OCI-LY1 (cell line): ENCODE measurements around the gene CUEDC1.

Experiments
- EZH2 ChIP-seq: fragments of 200-600 bp; sonication (generic), shearing (Covaris generic); IDR thresholded peaks from 2 replicates; pipeline ENCODE4 v1.8.0; 2017; ENCODE audit warnings: borderline replicate concordance, mixed run types, mild to moderate bottlenecking, antibody characterized with exemption, low read length, moderate library complexity, mixed read lengths
- TF ChIP-seq, protein P1 (sequence below): fragments of 200-600 bp; sonication (generic), shearing (Covaris generic); IDR thresholded peaks from 2 replicates; pipeline ENCODE4 v1.5.1; 2017; ENCODE audit warnings: mild to moderate bottlenecking, antibody characterized with exemption, low read length, moderate library complexity, mixed read lengths

DNA sequence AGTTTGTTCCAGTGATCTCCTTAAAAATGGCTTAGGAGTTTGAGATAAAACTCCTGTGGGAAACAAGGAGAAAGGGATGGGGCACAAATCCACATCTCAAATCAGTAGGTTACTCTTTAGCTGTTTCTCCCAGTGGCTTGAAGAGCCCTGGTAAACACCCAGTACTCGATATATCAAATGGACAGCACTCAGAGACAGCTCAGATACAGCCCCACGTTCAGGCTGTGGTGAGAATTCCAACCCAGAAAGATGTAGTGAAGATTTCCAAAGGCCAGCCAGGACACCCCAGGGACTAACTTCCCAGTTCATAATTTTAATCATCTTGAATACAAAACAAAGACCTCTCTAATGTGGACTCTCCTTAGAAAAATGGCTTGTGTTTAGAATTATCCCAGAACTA is 39.2 kb upstream of the CUEDC1 start:
- TF ChIP-seq, protein P1, sequence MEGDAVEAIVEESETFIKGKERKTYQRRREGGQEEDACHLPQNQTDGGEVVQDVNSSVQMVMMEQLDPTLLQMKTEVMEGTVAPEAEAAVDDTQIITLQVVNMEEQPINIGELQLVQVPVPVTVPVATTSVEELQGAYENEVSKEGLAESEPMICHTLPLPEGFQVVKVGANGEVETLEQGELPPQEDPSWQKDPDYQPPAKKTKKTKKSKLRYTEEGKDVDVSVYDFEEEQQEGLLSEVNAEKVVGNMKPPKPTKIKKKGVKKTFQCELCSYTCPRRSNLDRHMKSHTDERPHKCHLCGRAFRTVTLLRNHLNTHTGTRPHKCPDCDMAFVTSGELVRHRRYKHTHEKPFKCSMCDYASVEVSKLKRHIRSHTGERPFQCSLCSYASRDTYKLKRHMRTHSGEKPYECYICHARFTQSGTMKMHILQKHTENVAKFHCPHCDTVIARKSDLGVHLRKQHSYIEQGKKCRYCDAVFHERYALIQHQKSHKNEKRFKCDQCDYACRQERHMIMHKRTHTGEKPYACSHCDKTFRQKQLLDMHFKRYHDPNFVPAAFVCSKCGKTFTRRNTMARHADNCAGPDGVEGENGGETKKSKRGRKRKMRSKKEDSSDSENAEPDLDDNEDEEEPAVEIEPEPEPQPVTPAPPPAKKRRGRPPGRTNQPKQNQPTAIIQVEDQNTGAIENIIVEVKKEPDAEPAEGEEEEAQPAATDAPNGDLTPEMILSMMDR: no peak
- no peak for TF ChIP-seq EZH2
